Activated CD4-positive, alpha-beta T cell treated with anti-CD3 and anti-CD28 coated beads, Interleukin-2, amount 50 U/mL, for 48 hours (primary cell): Measurements from ENCODE around the gene NXNL1.

Source experiments
- DNase-seq, 2 experiments: peaks; one replicate each; pipeline ENCODE4 v3.0.0-alpha.2; 2020

NXNL1 gene

GRCh38 chr19:17419154-17419620 lies 41.5 kb downstream of the NXNL1 start:
- DNase-seq: no peak

DNA sequence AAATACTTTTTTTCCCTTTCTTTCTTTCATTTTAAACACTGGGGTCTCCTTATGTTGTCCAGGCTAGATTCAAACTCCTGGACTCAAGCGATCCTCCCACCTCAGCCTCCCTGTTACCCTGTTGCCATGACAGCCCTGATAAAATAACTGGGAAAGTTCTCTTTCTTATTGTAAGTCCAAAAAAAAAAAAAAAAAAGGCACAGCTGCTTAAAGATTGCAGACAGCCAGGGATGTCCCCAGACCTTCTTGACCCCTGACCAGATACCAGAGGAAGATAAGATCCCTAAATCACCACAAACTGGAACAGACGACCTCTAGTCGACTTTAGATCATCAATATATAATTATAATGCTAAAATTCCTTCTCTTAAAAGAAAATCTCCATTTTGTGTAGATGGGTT lies 42.0 kb downstream of the NXNL1 start:
- DNase-seq: no peak

- DNase-seq: no peak
Measured at GRCh38 chr19:17415121-17415520, 45.6 kb downstream of the NXNL1 start.

- no peak for DNase-seq
Measured at GRCh38 chr19:17414097-17414496, 46.6 kb downstream of the NXNL1 start.

DNA sequence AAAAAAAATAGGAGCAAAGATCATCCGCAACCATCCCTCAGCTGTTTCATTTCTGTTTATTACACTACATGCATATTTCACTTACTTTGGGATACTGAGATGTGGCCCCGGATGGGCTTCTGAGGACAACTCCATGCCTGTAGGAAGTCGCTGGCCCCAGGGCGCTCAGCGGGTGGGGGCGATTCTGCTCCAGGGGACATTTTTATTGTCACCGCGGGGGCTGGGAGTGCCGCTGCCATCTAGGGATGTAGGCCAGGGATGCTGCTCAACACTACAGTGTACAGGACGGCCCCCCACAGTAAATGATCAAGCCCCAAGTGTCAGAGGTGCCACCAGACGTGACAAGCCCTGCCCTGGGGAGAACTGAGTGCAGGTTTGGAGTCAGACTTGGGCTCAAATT lies 48.9 kb downstream of the NXNL1 start:
- DNase-seq: no peak

DNA sequence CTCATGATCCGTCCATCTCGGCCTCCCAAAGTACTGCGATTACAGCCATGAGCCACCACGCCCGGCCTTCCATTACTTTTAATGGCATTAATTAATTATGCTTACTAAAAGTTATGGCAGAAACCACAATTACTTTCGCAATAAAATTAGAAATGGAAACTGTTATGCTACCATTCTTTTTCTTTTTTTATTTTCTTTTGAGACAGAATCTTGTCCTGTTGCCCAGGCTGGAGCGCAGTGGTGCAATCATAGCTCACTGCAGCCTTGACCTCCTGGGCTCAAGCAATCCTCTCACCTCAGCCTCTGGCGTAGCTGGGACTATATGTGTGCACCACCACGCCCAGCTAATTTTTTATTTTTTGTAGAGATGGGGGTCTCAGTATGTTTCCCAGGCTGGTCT lies 50.7 kb downstream of the NXNL1 start:
- no peak for DNase-seq

- no peak for DNase-seq
Measured at GRCh38 chr19:17406887-17407196, 53.9 kb downstream of the NXNL1 start.

GRCh38 chr19:17406046-17406886 lies 54.5 kb downstream of the NXNL1 start:
- DNase-seq: peak; percentile 44 to 45
